Mesenchymal stem cell (in vitro differentiated cells and primary cell): Measurements from ENCODE around the gene GGT6.

Experiments used
- DNase-seq: peaks from one replicate; pipeline ENCODE4 v3.0.0-alpha.2; 2013
- H2AFZ ChIP-seq: one replicate; pipeline ENCODE4 v1.6.1; 2013; ENCODE audit warnings: low read depth, mild to moderate bottlenecking, control low read depth, inconsistent platforms, low read length, moderate library complexity
- H2AK5ac ChIP-seq: 2 replicates; pipeline ENCODE4 v1.6.1; 2013; ENCODE audit warnings: low read length, moderate library complexity, mild to moderate bottlenecking, inconsistent platforms; ENCODE audit not compliant: severe bottlenecking
- H2BK120ac ChIP-seq: one replicate; pipeline ENCODE4 v1.6.1; 2013; ENCODE audit warnings: low read depth, mild to moderate bottlenecking, inconsistent platforms, low read length, moderate library complexity
- H2BK12ac ChIP-seq, 2 experiments: one replicate each; pipeline ENCODE4 v1.6.1; 2013; ENCODE audit warnings: inconsistent platforms in 2 of 2, low read length in 2 of 2, mild to moderate bottlenecking in 2 of 2, moderate library complexity in 2 of 2, control low read depth in 1 of 2
- H2BK15ac ChIP-seq: one replicate; pipeline ENCODE4 v1.6.1; 2013; ENCODE audit warnings: mild to moderate bottlenecking, low read depth, inconsistent platforms; ENCODE audit not compliant: poor library complexity, severe bottlenecking
- H2BK5ac ChIP-seq: 2 replicates; pipeline ENCODE4 v1.6.1; 2013; ENCODE audit warnings: low read depth, mild to moderate bottlenecking, low read length, control low read depth, inconsistent platforms; ENCODE audit not compliant: poor library complexity, severe bottlenecking
- H3K14ac ChIP-seq, 2 experiments: one replicate each; pipeline ENCODE4 v1.6.1; 2013; ENCODE audit warnings: inconsistent platforms in 2 of 2, low read length in 2 of 2, control low read depth in 1 of 2, mild to moderate bottlenecking in 1 of 2, moderate library complexity in 1 of 2
- H3K18ac ChIP-seq, 2 experiments: one replicate each; pipeline ENCODE4 v1.6.1; 2013; ENCODE audit warnings: inconsistent platforms in 2 of 2, low read length in 2 of 2, control low read depth in 1 of 2, low read depth in 1 of 2, mild to moderate bottlenecking in 1 of 2
- H3K23ac ChIP-seq, 2 experiments: one replicate each; pipeline ENCODE4 v1.6.1; 2013; ENCODE audit warnings: inconsistent platforms in 2 of 2, low read length in 2 of 2, mild to moderate bottlenecking in 2 of 2, moderate library complexity in 2 of 2, control low read depth in 1 of 2
- H3K27ac ChIP-seq: 2 replicates; pipeline ENCODE4 v1.5.1; 2013; ENCODE audit warnings: mild to moderate bottlenecking, moderate library complexity, low read length, control low read depth, inconsistent platforms; ENCODE audit not compliant: poor library complexity, severe bottlenecking
- H3K27me3 ChIP-seq, 2 experiments: 2 replicates each; pipeline versions ENCODE4 v1.6.1 to v1.7.0; 2013; ENCODE audit warnings: low read length in 2 of 2, mild to moderate bottlenecking in 2 of 2, moderate library complexity in 2 of 2, control low read depth in 1 of 2, inconsistent platforms in 1 of 2; ENCODE audit not compliant: control insufficient read depth in 1 of 2, insufficient read depth in 1 of 2
- H3K36me3 ChIP-seq, 2 experiments: 2 replicates each; pipeline versions ENCODE4 v1.6.1 to v1.7.0; 2013; ENCODE audit warnings: low read length in 2 of 2, control low read depth in 1 of 2, inconsistent platforms in 1 of 2, low read depth in 1 of 2, mild to moderate bottlenecking in 1 of 2; ENCODE audit not compliant: insufficient read depth in 2 of 2, control insufficient read depth in 1 of 2
- H3K4ac ChIP-seq, 2 experiments: one replicate each; pipeline ENCODE4 v1.6.1; 2013; ENCODE audit warnings: inconsistent platforms in 2 of 2, low read length in 2 of 2, mild to moderate bottlenecking in 2 of 2, moderate library complexity in 2 of 2, control low read depth in 1 of 2, low read depth in 1 of 2
- H3K4me1 ChIP-seq: 2 replicates; pipeline ENCODE4 v1.6.1; 2013; ENCODE audit warnings: low read depth, low read length, control low read depth; ENCODE audit not compliant: control insufficient read depth, insufficient read depth
- H3K4me2 ChIP-seq: 2 replicates; pipeline ENCODE4 v1.6.1; 2013; ENCODE audit warnings: low read length, mild to moderate bottlenecking, inconsistent platforms; ENCODE audit not compliant: poor library complexity, severe bottlenecking
- H3K4me3 ChIP-seq, 2 experiments: 2 replicates each; pipeline versions ENCODE4 v1.5.1 to v1.7.0; 2013; ENCODE audit warnings: low read length in 2 of 2, mild to moderate bottlenecking in 2 of 2, control low read depth in 1 of 2, low read depth in 1 of 2; ENCODE audit not compliant: insufficient read depth in 1 of 2
- H3K79me1 ChIP-seq: replicated peaks from 2 replicates; pipeline ENCODE4 v1.6.1; 2013; ENCODE audit warnings: mild to moderate bottlenecking, control low read depth, low read length, inconsistent platforms; ENCODE audit not compliant: poor library complexity, severe bottlenecking
- H3K9ac ChIP-seq: 2 replicates; pipeline ENCODE4 v1.7.0; 2013; ENCODE audit warnings: mild to moderate bottlenecking, low read length, moderate library complexity
- H3K9me3 ChIP-seq: 2 replicates; pipeline ENCODE4 v1.7.0; 2013; ENCODE audit warnings: mild to moderate bottlenecking, low read length; ENCODE audit not compliant: control insufficient read depth
- H4K8ac ChIP-seq: one replicate; pipeline ENCODE4 v1.6.1; 2013; ENCODE audit warnings: inconsistent platforms, mild to moderate bottlenecking, low read length, moderate library complexity
- H4K91ac ChIP-seq: one replicate; pipeline ENCODE4 v1.6.1; 2013; ENCODE audit warnings: mild to moderate bottlenecking, low read length, inconsistent platforms
- WGBS: methylation state at CpG from one replicate; pipeline ENCODE4 v1.1.7; 2013; ENCODE audit warnings: mixed read lengths; 5-methylcytosine and 5-hydroxymethylcytosine counted together

The GGT6 gene

DNA sequence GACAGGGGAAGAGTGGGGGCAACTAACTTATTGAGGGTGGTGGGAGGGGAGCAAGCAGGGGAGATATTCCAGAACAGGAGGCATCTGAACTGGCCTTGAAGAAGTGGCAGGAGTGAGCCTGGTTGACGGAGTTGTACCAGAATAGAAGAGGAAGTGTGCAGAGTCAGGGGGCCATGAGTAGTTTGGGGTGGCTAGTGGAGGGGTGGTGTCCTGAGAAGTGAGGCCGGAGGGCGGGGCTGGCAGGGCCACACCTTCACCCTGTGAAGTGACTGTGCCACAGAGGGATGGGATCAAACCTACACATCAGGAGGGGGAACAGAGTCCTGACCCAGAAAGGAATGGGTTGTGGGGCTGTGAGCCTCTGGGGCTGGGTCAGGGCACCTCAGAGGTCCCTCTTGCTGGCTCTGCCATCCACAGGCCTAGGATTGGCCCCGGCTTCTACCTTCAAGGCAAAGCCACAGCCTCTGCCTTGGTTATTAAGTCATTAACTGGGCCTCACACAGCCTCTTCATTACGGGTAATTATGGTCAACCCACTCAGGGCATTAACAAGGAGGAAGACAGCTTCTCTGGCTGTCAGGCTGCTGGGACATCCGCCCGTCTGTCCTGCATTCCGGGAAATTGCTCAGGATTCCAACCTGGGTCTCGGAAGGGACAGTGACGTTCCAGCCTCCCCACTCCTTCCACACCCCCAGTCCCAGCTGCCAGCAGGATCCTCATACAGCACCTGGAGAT, 49.0 kb downstream of the GGT6 start:
- H2BK12ac ChIP-seq, result no peak overlapping the region
- no peak overlapping the region for H4K91ac ChIP-seq
- no peak overlapping the region for H2AK5ac ChIP-seq
- no peak overlapping the region for H3K9ac ChIP-seq
- H3K4me2 ChIP-seq, result no peak overlapping the region
- H3K14ac ChIP-seq, result no peak overlapping the region
- no peak overlapping the region for H3K18ac ChIP-seq
- no peak overlapping the region for H3K27ac ChIP-seq
- peaks cover 0 to 47% of the 10 kb centered on the region in 2 experiments for H3K36me3 ChIP-seq
- H3K4me1 ChIP-seq, result peaks cover 18% of the 10 kb centered on the region
- H3K79me1 ChIP-seq, result peaks cover 6% of the 10 kb centered on the region
- H2BK5ac ChIP-seq, result no peak overlapping the region
- DNase-seq, result no peak
- no peak overlapping the region for H2BK120ac ChIP-seq
- H3K4me3 ChIP-seq, result no peak overlapping the region
- no peaks in the 10 kb centered on the region for H3K9me3 ChIP-seq
- no peak overlapping the region for H2BK15ac ChIP-seq
- 81% methylated on average over 10 of the region's 10 CpGs for WGBS
- no peak overlapping the region for H4K8ac ChIP-seq
- no peak overlapping the region for H2AFZ ChIP-seq
- H3K27me3 ChIP-seq, result peaks cover 19 to 44% of the 10 kb centered on the region in 2 experiments
- no peak overlapping the region for H3K23ac ChIP-seq
- no peak overlapping the region for H3K4ac ChIP-seq

- H3K4me1 ChIP-seq, result peaks cover 21% of the 10 kb centered on the region
Measured at GRCh38 chr17:4510618-4510941, 49.8 kb downstream of the GGT6 start.

DNA sequence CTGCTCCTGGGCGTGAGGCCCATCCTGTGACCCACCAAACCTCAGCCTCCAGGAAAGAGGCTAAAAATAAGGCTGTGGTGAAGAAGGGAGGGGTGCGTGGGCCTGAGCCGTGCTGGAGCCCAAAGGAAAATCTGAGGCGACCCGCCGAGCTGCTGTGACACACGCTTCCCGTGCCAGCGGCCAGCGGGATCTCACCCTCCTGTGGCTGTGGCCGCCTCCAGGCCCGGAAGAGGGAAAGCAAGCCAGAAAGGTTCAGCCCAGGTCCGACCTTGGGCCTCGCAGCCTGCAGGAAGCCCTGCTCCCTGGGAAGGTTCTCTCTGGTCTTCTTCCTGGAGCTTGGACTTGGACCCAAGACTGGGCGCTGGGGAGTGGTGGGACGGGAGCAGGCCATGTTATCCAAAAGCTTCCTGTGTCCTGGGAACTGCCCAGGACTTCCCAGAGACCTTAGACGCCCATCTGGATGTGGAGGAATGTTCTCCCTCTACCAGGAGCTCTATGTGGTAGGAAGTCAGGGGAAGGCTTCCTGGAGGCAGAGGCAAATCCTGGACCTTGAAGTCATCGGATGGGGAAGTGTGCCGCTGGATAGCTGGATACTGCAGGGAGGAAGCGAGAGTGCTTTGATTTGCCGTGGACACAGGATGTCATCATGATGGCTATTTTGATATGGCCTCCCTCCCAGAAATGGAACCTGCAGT, 50.3 kb downstream of the GGT6 start:
- peaks cover 20% of the 10 kb centered on the region for H3K4me1 ChIP-seq
- peaks cover 25 to 54% of the 10 kb centered on the region in 2 experiments for H3K27me3 ChIP-seq
- no peak overlapping the region for H4K91ac ChIP-seq
- H3K9me3 ChIP-seq, result no peaks in the 10 kb centered on the region
- H3K9ac ChIP-seq, result no peak overlapping the region
- no peak overlapping the region for H2BK5ac ChIP-seq
- no peak overlapping the region for H2AK5ac ChIP-seq
- no peak overlapping the region for H3K27ac ChIP-seq
- H2BK15ac ChIP-seq, result no peak overlapping the region
- H3K4ac ChIP-seq, result no peak overlapping the region
- H2BK120ac ChIP-seq, result no peak overlapping the region
- H3K14ac ChIP-seq, result no peak overlapping the region
- H4K8ac ChIP-seq, result no peak overlapping the region
- no peak overlapping the region for H3K23ac ChIP-seq
- DNase-seq, result no peak
- no peak overlapping the region for H3K4me2 ChIP-seq
- WGBS, result 88% methylated on average over 21 of the region's 21 CpGs
- H3K4me3 ChIP-seq, result no peak overlapping the region
- H3K18ac ChIP-seq, result no peak overlapping the region
- no peak overlapping the region for H2AFZ ChIP-seq
- no peak overlapping the region for H2BK12ac ChIP-seq
- peaks cover 5% of the 10 kb centered on the region for H3K79me1 ChIP-seq
- H3K36me3 ChIP-seq, result peaks cover 0 to 47% of the 10 kb centered on the region in 2 experiments

More at GRCh38 chr17:4510618-4510941, 49.8 kb downstream of the GGT6 start:
- Histone ChIP-seq H2BK12ac (no peak overlapping the region), H3K23ac (no peak overlapping the region), H3K9ac (no peak overlapping the region), H3K9me3 (no peaks in the 10 kb centered on the region), H3K14ac (no peak overlapping the region), H3K4ac (no peak overlapping the region), H2BK120ac (no peak overlapping the region), H2AK5ac (no peak overlapping the region), H3K27me3 (peaks cover 25 to 49% of the 10 kb centered on the region in 2 experiments), H3K4me3 (no peak overlapping the region), H3K36me3 (peaks cover 0 to 47% of the 10 kb centered on the region in 2 experiments), H2AFZ (no peak overlapping the region), H4K91ac (no peak overlapping the region), H3K27ac (no peak overlapping the region), H3K79me1 (peaks cover 6% of the 10 kb centered on the region), H3K4me2 (no peak overlapping the region), H2BK15ac (no peak overlapping the region), H2BK5ac (no peak overlapping the region), H4K8ac (no peak overlapping the region), H3K18ac (no peak overlapping the region)
- DNase-seq, result no peak
- 82% methylated on average over 10 of the region's 11 CpGs for WGBS

DNA sequence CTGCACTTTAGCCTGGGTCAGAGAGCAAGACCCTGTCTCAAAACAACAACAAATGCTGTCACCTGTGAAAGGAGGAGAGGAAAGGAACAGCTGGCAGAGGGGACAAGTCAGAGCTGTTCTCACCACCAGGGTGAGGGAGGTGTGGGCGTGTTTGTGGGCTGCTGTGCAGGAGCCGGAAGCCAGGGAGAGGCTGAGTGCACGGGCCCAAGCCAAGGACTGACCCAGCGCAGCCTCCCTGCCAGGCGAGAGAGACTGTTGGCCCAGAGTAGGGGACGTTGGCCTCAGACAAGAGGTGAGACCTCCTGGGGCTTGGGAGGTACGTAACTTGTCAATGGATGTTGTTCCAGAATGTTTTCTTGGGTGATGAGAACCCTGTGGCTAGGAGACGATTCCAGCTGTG, 51.0 kb downstream of the GGT6 start:
- WGBS, result 73% methylated on average over 8 of the region's 8 CpGs
- H3K27me3 ChIP-seq, result peaks cover 30 to 60% of the 10 kb centered on the region in 2 experiments
- H4K91ac ChIP-seq, result no peak overlapping the region
- H2AFZ ChIP-seq, result no peak overlapping the region
- H2AK5ac ChIP-seq, result no peak overlapping the region
- no peak overlapping the region for H2BK5ac ChIP-seq
- H3K9me3 ChIP-seq, result no peaks in the 10 kb centered on the region
- H2BK120ac ChIP-seq, result no peak overlapping the region
- H2BK15ac ChIP-seq, result no peak overlapping the region
- H3K36me3 ChIP-seq, result peaks cover 0 to 40% of the 10 kb centered on the region in 2 experiments
- H3K4me1 ChIP-seq, result peaks cover 18% of the 10 kb centered on the region
- no peak for DNase-seq
- H3K4ac ChIP-seq, result no peak overlapping the region
- peaks cover 3% of the 10 kb centered on the region for H3K79me1 ChIP-seq
- no peak overlapping the region for H3K18ac ChIP-seq
- H3K4me3 ChIP-seq, result no peak overlapping the region
- no peak overlapping the region for H4K8ac ChIP-seq
- H3K23ac ChIP-seq, result no peak overlapping the region
- H3K4me2 ChIP-seq, result no peak overlapping the region
- H3K9ac ChIP-seq, result no peak overlapping the region
- H2BK12ac ChIP-seq, result no peak overlapping the region
- H3K14ac ChIP-seq, result no peak overlapping the region
- no peak overlapping the region for H3K27ac ChIP-seq
